GM23338 (cell line): ENCODE results near the gene BICDL2. TPM values are rescaled to one million over a fixed set of nuclear protein-coding genes. Genes with fewer than 3 reads are reported as not detected.

Source experiments
- ATAC-seq: fragments of 200-7000 bp; cut with Tn5 transposase; 3 replicates; pipeline ENCODE4 v1.9.1; 2020
- DNase-seq: peaks from one replicate; pipeline ENCODE4 v3.0.0-alpha.2; 2015; ENCODE audit warnings: low spot score
- H2AFZ ChIP-seq: fragments of 200-600 bp; sonication (generic); 2 replicates; pipeline ENCODE4 v1.8.0; 2016; ENCODE audit warnings: antibody characterized with exemption, mild to moderate bottlenecking, moderate library complexity
- H3F3A ChIP-seq: fragments of 200-600 bp; sonication (generic); replicated peaks from 2 replicates; pipeline ENCODE4 v1.8.0; 2017; ENCODE audit warnings: antibody characterized with exemption, mixed run types, low read depth
- H3K27ac ChIP-seq: fragments of 200-600 bp; sonication (generic); 2 replicates; pipeline ENCODE4 v1.6.1; 2016; ENCODE audit warnings: low read depth
- H3K27me3 ChIP-seq: fragments of 200-600 bp; sonication (generic); 2 replicates; pipeline ENCODE4 v1.8.0; 2016; ENCODE audit warnings: mild to moderate bottlenecking, mixed run types, moderate library complexity; ENCODE audit not compliant: insufficient read depth
- H3K36me3 ChIP-seq: fragments of 200-600 bp; sonication (generic); 2 replicates; pipeline ENCODE4 v1.8.0; 2016; ENCODE audit warnings: mild to moderate bottlenecking; ENCODE audit not compliant: insufficient read depth
- H3K4me1 ChIP-seq: fragments of 200-600 bp; sonication (generic); 2 replicates; pipeline ENCODE4 v1.8.0; 2016; ENCODE audit warnings: mild to moderate bottlenecking, moderate library complexity; ENCODE audit not compliant: insufficient read depth
- H3K4me2 ChIP-seq: fragments of 200-600 bp; sonication (generic); 2 replicates; pipeline ENCODE4 v1.7.1; 2017; ENCODE audit warnings: mixed run types
- H3K4me3 ChIP-seq: fragments of 200-600 bp; sonication (generic); 2 replicates; pipeline ENCODE4 v1.6.1; 2016; ENCODE audit warnings: mixed run types
- H3K79me2 ChIP-seq: fragments of 200-600 bp; sonication (generic); replicated peaks from 2 replicates; pipeline ENCODE4 v1.8.0; 2017; ENCODE audit warnings: mild to moderate bottlenecking; ENCODE audit not compliant: insufficient read depth
- H3K9me2 ChIP-seq: fragments of 200-600 bp; sonication (generic); 2 replicates; pipeline ENCODE4 v1.8.0; 2017; ENCODE audit not compliant: insufficient read depth
- H4K20me1 ChIP-seq: fragments of 200-600 bp; sonication (generic); replicated peaks from 2 replicates; pipeline ENCODE4 v1.8.0; 2017; ENCODE audit warnings: mild to moderate bottlenecking; ENCODE audit not compliant: insufficient read depth
- H3K27ac Mint-ChIP-seq: 2 replicates; pipeline ENCODE4 v1.8.0; 2020; ENCODE audit warnings: inconsistent platforms, mild to moderate bottlenecking, moderate library complexity, mixed read lengths
- H3K27me3 Mint-ChIP-seq: 3 replicates; pipeline ENCODE4 v1.8.0; 2022; ENCODE audit warnings: low read depth, mild to moderate bottlenecking, moderate library complexity, mixed read lengths, inconsistent platforms; ENCODE audit not compliant: insufficient read depth, poor library complexity
- H3K36me3 Mint-ChIP-seq: 3 replicates; pipeline ENCODE4 v1.8.0; 2021; ENCODE audit warnings: low read depth, mild to moderate bottlenecking, inconsistent platforms, moderate library complexity, mixed read lengths
- H3K4me1 Mint-ChIP-seq: 3 replicates; pipeline ENCODE4 v1.8.0; 2020; ENCODE audit warnings: mild to moderate bottlenecking, inconsistent platforms, mixed read lengths
- H3K4me3 Mint-ChIP-seq: 3 replicates; pipeline ENCODE4 v1.8.0; 2021; ENCODE audit warnings: moderate library complexity, mild to moderate bottlenecking, inconsistent platforms, mixed read lengths
- H3K9me3 Mint-ChIP-seq: 3 replicates; pipeline ENCODE4 v1.8.0; 2020; ENCODE audit warnings: moderate library complexity, mild to moderate bottlenecking, inconsistent platforms, mixed read lengths
- JUNB ChIP-seq: IDR thresholded peaks from one replicate; pipeline ENCODE4 v1.6.1; 2016; ENCODE audit warnings: antibody characterized with exemption; ENCODE audit not compliant: unreplicated experiment
- NANOG ChIP-seq: IDR thresholded peaks from 2 replicates; pipeline ENCODE4 v1.6.1; 2016; ENCODE audit warnings: antibody characterized with exemption, borderline replicate concordance
- POLR2AphosphoS5 ChIP-seq: IDR thresholded peaks from 2 replicates; pipeline ENCODE4 v1.6.1; 2016; ENCODE audit warnings: antibody characterized with exemption, low read depth
- STAT1 ChIP-seq: IDR thresholded peaks from one replicate; pipeline ENCODE4 v1.6.1; 2016; ENCODE audit warnings: antibody characterized with exemption; ENCODE audit not compliant: unreplicated experiment
- ZNF114 ChIP-seq: fragments of 250-450 bp; sonication (Bioruptor Pico); IDR thresholded peaks from 2 replicates; pipeline ENCODE4 v1.5.0; 2020; ENCODE audit warnings: mild to moderate bottlenecking, moderate library complexity
- ZNF331 ChIP-seq: fragments of 250-450 bp; sonication (Bioruptor Pico); IDR thresholded peaks from 2 replicates; pipeline ENCODE4 v1.5.0; 2020; ENCODE audit warnings: low read depth, mild to moderate bottlenecking, moderate library complexity
- polyA plus RNA-seq: library from polyadenylated mRNA; unstranded; fragments of >200 nt; fragmentation: Nextera tagmentation; extraction: Ambion mirVana; gene quantifications from 2 replicates; pipeline ENCODE4 v1.2.1, GENCODE V29; 2016
- total RNA-seq: library from RNA; depleted of rRNA; stranded (reverse); fragments of >200 nt; shearing (Covaris generic); gene quantifications from 2 replicates; pipeline ENCODE4 v1.2.3, GENCODE V29; 2014
- TF ChIP-seq, protein P1 (sequence below), 2 experiments: fragments of 200-600 bp in 1 of 2; sonication (generic) in 1 of 2; conservative IDR thresholded peaks; 2 replicates each; pipeline versions ENCODE4 v1.5.1 to v1.6.1; 2016 to 2017; ENCODE audit warnings: antibody characterized with exemption in 2 of 2, low read depth in 2 of 2, mild to moderate bottlenecking in 2 of 2, moderate library complexity in 1 of 2
- TF ChIP-seq, protein P2 (sequence below): IDR thresholded peaks from one replicate; pipeline ENCODE4 v1.6.1; 2018; ENCODE audit warnings: antibody characterized with exemption; ENCODE audit not compliant: unreplicated experiment

BICDL2 gene
- total and polyA plus RNA-seq, 2 experiments from 2014 or later = 12.7 to 18.4 TPM

DNA sequence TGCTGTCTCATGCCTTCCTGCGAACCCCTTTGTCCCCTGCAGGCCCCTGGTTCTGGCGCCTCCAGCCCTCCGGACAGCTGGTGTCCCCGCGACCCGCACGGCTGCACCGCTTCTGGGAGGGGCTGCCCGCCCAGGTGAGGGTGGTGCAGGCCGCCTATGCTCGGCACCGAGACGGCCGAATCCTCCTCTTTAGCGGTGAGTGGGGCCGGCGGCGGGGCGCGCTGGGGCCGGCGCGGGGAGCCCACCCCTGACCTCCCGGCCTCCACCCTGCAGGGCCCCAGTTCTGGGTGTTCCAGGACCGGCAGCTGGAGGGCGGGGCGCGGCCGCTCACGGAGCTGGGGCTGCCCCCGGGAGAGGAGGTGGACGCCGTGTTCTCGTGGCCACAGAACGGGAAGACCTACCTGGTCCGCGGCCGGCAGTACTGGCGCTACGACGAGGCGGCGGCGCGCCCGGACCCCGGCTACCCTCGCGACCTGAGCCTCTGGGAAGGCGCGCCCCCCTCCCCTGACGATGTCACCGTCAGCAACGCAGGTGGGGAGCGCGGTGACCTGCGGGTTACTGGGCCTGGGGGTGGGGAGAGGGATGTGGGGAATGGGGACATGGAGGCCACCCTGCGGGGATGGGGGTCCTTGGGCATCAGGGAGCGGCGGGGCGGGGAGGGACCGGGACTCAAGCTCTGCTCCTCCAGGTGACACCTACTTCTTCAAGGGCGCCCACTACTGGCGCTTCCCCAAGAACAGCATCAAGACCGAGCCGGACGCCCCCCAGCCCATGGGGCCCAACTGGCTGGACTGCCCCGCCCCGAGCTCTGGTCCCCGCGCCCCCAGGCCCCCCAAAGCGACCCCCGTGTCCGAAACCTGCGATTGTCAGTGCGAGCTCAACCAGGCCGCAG lies 21.6 kb upstream of the BICDL2 start:
- H3K36me3 Mint-ChIP-seq = peaks cover 21% of the 10 kb centered on the region; the same call in 2 of the 3 replicates
- Histone ChIP-seq H4K20me1 (no peaks in the 10 kb centered on the region; the same call in 1 of the 2 replicates), H3K27me3 (peaks cover 4% of the 10 kb centered on the region; the same call in 1 of the 2 replicates), H3K4me3 (peak overlapping the region; percentile 84), H2AFZ (peak overlapping the region; percentile 88; the same call in 1 of the 2 replicates), H3K27ac (no peak overlapping the region), H3K79me2 (no peaks in the 10 kb centered on the region; the same call in 1 of the 2 replicates), H3K4me2 (peak overlapping the region; percentile 85), H3F3A (peaks cover 15% of the 10 kb centered on the region), H3K9me2 (no peaks in the 10 kb centered on the region), H3K36me3 (no peaks in the 10 kb centered on the region), H3K4me1 (peaks cover 10% of the 10 kb centered on the region)
- H3K4me1 Mint-ChIP-seq = peaks cover 20% of the 10 kb centered on the region
- no peak for TF ChIP-seq STAT1
- no peak for TF ChIP-seq NANOG
- no peak for TF ChIP-seq ZNF114 (CRISPR knock-in tag)
- 0 out of 2 replicates have a peak, but pooled peaks have one; percentile 24 for TF ChIP-seq POLR2AphosphoS5
- no peak for TF ChIP-seq ZNF331 (CRISPR knock-in tag)
- TF ChIP-seq JUNB = no peak
- TF ChIP-seq, protein P1, sequence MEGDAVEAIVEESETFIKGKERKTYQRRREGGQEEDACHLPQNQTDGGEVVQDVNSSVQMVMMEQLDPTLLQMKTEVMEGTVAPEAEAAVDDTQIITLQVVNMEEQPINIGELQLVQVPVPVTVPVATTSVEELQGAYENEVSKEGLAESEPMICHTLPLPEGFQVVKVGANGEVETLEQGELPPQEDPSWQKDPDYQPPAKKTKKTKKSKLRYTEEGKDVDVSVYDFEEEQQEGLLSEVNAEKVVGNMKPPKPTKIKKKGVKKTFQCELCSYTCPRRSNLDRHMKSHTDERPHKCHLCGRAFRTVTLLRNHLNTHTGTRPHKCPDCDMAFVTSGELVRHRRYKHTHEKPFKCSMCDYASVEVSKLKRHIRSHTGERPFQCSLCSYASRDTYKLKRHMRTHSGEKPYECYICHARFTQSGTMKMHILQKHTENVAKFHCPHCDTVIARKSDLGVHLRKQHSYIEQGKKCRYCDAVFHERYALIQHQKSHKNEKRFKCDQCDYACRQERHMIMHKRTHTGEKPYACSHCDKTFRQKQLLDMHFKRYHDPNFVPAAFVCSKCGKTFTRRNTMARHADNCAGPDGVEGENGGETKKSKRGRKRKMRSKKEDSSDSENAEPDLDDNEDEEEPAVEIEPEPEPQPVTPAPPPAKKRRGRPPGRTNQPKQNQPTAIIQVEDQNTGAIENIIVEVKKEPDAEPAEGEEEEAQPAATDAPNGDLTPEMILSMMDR (conservative IDR thresholded peaks at IDR 0.05; ENCODE audit: low read depth in 2 of 2) = peak; percentile 23 to 67; a peak in 3 of 4 replicates
- peak overlapping the region; percentile 81 for H3K4me3 Mint-ChIP-seq
- no peak overlapping the region for H3K27ac Mint-ChIP-seq
- peak; percentile 71 for ATAC-seq
- peak; percentile 84 for DNase-seq
- no peaks in the 10 kb centered on the region; the same call in 2 of the 3 replicates for H3K9me3 Mint-ChIP-seq
- H3K27me3 Mint-ChIP-seq = peaks cover 13% of the 10 kb centered on the region

DNA sequence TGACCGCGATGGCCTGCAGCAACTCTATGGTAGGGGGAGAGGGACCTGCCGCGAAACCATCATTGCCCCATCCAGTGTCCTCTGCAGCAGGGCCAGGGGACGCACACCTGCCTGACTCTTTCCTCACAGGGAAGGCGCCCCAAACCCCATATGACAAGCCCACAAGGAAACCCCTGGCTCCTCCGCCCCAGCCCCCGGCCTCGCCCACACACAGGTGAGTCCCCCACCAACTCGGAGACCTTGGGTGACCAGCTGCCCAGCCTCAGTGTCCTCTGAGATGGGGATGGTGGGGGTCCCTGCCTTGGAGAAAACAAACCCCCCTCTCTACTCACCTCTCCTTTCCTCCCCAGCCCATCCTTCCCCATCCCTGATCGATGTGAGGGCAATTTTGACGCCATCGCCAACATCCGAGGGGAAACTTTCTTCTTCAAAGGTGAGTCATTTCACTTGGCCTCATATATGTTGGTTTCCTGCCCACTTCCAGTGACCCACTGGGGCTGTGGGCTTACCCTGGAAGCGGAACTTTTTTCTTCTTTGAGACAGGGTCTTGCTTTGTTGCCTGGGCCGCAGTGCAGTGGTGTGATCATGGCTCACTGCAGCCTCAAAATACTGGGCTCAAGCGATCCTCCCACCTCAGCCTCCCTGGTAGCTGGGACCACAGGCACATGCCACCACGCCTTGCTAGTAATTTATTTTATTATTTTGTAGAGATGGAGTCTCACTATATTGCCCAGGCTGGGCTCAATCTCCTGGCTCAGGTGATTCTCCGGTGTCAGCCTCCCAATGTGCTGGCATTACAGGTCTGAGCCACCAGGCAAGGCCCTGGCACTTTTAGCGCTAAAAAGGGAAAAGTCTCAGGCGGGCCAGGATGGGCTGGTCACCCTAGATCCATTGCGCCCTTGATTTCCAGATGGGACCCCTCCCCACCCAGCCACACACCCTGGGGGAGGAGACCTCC lies 20.7 kb upstream of the BICDL2 start:
- Histone ChIP-seq H3K27ac (no peak overlapping the region), H3K36me3 (no peaks in the 10 kb centered on the region), H3K79me2 (no peaks in the 10 kb centered on the region; the same call in 1 of the 2 replicates), H3K4me2 (peak overlapping the region; percentile 85), H3K27me3 (peaks cover 4% of the 10 kb centered on the region; the same call in 1 of the 2 replicates), H3K9me2 (no peaks in the 10 kb centered on the region), H3F3A (peaks cover 15% of the 10 kb centered on the region), H2AFZ (no peak overlapping the region), H3K4me1 (peaks cover 10% of the 10 kb centered on the region), H3K4me3 (peak overlapping the region; percentile 84), H4K20me1 (no peaks in the 10 kb centered on the region; the same call in 1 of the 2 replicates)
- ATAC-seq = no peak
- Mint-ChIP-seq H3K9me3 (no peaks in the 10 kb centered on the region; the same call in 2 of the 3 replicates), H3K27me3 (peaks cover 15% of the 10 kb centered on the region), H3K4me3 (peak overlapping the region; percentile 81; the same call in 2 of the 3 replicates), H3K4me1 (peaks cover 20% of the 10 kb centered on the region), H3K36me3 (peaks cover 22% of the 10 kb centered on the region), H3K27ac (no peak overlapping the region)
- peak; percentile 27 for DNase-seq
- no peak for TF ChIP-seq ZNF331 (CRISPR knock-in tag)
- TF ChIP-seq, protein P2, sequence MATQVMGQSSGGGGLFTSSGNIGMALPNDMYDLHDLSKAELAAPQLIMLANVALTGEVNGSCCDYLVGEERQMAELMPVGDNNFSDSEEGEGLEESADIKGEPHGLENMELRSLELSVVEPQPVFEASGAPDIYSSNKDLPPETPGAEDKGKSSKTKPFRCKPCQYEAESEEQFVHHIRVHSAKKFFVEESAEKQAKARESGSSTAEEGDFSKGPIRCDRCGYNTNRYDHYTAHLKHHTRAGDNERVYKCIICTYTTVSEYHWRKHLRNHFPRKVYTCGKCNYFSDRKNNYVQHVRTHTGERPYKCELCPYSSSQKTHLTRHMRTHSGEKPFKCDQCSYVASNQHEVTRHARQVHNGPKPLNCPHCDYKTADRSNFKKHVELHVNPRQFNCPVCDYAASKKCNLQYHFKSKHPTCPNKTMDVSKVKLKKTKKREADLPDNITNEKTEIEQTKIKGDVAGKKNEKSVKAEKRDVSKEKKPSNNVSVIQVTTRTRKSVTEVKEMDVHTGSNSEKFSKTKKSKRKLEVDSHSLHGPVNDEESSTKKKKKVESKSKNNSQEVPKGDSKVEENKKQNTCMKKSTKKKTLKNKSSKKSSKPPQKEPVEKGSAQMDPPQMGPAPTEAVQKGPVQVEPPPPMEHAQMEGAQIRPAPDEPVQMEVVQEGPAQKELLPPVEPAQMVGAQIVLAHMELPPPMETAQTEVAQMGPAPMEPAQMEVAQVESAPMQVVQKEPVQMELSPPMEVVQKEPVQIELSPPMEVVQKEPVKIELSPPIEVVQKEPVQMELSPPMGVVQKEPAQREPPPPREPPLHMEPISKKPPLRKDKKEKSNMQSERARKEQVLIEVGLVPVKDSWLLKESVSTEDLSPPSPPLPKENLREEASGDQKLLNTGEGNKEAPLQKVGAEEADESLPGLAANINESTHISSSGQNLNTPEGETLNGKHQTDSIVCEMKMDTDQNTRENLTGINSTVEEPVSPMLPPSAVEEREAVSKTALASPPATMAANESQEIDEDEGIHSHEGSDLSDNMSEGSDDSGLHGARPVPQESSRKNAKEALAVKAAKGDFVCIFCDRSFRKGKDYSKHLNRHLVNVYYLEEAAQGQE = no peak
- no peak for TF ChIP-seq JUNB
- no peak for TF ChIP-seq POLR2AphosphoS5
